GM23338 (cell line): ENCODE measurements around the gene UNKL.
A peak's percentile ranks its signal among the peaks of the same experiment; 100 is the strongest.

ENCODE experiments used
- CREB1 ChIP-seq: fragments of 250-450 bp; sonication (Bioruptor Pico); IDR thresholded peaks from 2 replicates; pipeline ENCODE4 v1.5.0; 2020; ENCODE audit warnings: low read depth, mild to moderate bottlenecking, moderate library complexity
- CTCF ChIP-seq, 2 experiments: fragments of 200-600 bp in 1 of 2; sonication (generic) in 1 of 2; conservative IDR thresholded peaks; 2 replicates each; pipeline versions ENCODE4 v1.5.1 to v1.6.1; 2016 to 2017; ENCODE audit warnings: antibody characterized with exemption in 2 of 2, low read depth in 2 of 2, mild to moderate bottlenecking in 2 of 2, moderate library complexity in 1 of 2
- ETS1 ChIP-seq: IDR thresholded peaks from 2 replicates; pipeline ENCODE4 v1.6.1; 2016; ENCODE audit warnings: antibody characterized with exemption
- EZH2 ChIP-seq: fragments of 200-600 bp; sonication (generic); IDR thresholded peaks from one replicate; pipeline ENCODE4 v1.8.0; 2017; ENCODE audit warnings: antibody characterized with exemption, mild to moderate bottlenecking, low read depth; ENCODE audit not compliant: unreplicated experiment
- EZH2phosphoT487 ChIP-seq: fragments of 200-600 bp; sonication (generic); IDR thresholded peaks from one replicate; pipeline ENCODE4 v1.8.1; 2018; ENCODE audit warnings: antibody characterized with exemption; ENCODE audit not compliant: unreplicated experiment
- JUNB ChIP-seq: IDR thresholded peaks from one replicate; pipeline ENCODE4 v1.6.1; 2016; ENCODE audit warnings: antibody characterized with exemption; ENCODE audit not compliant: unreplicated experiment
- POLR2AphosphoS5 ChIP-seq: IDR thresholded peaks from 2 replicates; pipeline ENCODE4 v1.6.1; 2016; ENCODE audit warnings: antibody characterized with exemption, low read depth
- ZNF462 ChIP-seq: fragments of 250-450 bp; sonication (Bioruptor Pico); IDR thresholded peaks from 2 replicates; pipeline ENCODE4 v1.5.0; 2020; ENCODE audit warnings: mild to moderate bottlenecking, moderate library complexity
- TF ChIP-seq, protein P1 (sequence below): IDR thresholded peaks from one replicate; pipeline ENCODE4 v1.6.1; 2018; ENCODE audit warnings: antibody characterized with exemption; ENCODE audit not compliant: unreplicated experiment

- TF ChIP-seq CTCF (conservative IDR thresholded peaks at IDR 0.05; ENCODE audit: low read depth in 2 of 2) (peak in 1 of 2 experiments; percentile 44; a peak in 2 of 4 replicates), POLR2AphosphoS5 (no peak), EZH2phosphoT487 (no peak), CREB1 (CRISPR knock-in tag) (no peak), EZH2 (no peak), ZNF462 (CRISPR knock-in tag) (no peak), JUNB (no peak), ETS1 (no peak)
- TF ChIP-seq, protein P1, sequence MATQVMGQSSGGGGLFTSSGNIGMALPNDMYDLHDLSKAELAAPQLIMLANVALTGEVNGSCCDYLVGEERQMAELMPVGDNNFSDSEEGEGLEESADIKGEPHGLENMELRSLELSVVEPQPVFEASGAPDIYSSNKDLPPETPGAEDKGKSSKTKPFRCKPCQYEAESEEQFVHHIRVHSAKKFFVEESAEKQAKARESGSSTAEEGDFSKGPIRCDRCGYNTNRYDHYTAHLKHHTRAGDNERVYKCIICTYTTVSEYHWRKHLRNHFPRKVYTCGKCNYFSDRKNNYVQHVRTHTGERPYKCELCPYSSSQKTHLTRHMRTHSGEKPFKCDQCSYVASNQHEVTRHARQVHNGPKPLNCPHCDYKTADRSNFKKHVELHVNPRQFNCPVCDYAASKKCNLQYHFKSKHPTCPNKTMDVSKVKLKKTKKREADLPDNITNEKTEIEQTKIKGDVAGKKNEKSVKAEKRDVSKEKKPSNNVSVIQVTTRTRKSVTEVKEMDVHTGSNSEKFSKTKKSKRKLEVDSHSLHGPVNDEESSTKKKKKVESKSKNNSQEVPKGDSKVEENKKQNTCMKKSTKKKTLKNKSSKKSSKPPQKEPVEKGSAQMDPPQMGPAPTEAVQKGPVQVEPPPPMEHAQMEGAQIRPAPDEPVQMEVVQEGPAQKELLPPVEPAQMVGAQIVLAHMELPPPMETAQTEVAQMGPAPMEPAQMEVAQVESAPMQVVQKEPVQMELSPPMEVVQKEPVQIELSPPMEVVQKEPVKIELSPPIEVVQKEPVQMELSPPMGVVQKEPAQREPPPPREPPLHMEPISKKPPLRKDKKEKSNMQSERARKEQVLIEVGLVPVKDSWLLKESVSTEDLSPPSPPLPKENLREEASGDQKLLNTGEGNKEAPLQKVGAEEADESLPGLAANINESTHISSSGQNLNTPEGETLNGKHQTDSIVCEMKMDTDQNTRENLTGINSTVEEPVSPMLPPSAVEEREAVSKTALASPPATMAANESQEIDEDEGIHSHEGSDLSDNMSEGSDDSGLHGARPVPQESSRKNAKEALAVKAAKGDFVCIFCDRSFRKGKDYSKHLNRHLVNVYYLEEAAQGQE, result no peak
Observed at GRCh38 chr16:1435921-1436697, 21.6 kb upstream of the UNKL start.
